Thoracic aorta endothelial cell (primary cell): Measurements from ENCODE around the gene MED4. TPM values are rescaled to one million over a fixed set of nuclear protein-coding genes. Genes with fewer than 3 reads are reported as not detected.

Experiments
- small RNA-seq: library from RNA; depleted of rRNA; stranded (forward); fragments of <200 nt; gene quantifications from one replicate; pipeline ENCODE3, GENCODE V24; 2012
- total RNA-seq: library from RNA; depleted of rRNA; stranded (reverse); fragments of >200 nt; gene quantifications from 2 replicates; pipeline ENCODE4 v1.2.3, GENCODE V29; 2012

MED4 gene, protein sequence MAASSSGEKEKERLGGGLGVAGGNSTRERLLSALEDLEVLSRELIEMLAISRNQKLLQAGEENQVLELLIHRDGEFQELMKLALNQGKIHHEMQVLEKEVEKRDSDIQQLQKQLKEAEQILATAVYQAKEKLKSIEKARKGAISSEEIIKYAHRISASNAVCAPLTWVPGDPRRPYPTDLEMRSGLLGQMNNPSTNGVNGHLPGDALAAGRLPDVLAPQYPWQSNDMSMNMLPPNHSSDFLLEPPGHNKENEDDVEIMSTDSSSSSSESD
- total RNA-seq = 31.7 and 34.3 TPM in 2 replicates

DNA sequence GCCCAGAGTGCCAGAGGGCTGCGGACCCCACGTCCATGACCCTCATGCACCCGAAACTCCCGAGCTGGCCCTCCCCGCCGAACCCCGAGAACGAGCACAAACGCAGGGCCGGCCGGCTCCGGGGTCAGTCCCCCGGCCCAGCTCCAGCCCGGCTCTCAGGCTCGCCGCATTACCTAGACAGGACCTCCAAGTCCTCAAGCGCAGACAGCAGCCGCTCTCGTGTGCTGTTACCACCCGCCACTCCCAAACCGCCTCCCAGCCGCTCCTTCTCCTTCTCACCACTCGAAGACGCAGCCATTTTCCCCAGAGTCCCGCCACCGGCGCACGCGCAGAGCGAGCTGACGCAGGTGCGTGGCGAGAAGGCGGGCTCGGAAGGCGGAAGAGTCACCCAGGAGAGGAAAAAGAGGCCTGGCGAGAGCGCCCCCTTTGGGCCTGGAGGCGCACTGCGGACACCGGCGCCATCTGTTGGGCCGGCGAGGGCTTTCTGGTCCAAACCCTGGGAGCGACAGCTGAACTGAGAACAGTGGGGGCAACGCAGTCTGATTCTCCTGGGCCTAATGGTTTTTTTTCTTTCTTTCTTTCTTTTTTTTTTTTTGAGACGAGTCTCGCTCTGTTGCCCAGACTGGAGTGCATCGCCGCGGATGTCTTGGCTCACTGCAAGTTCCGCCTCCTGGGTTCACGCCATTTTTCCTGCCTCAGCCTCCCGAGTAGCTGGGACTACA is at the start of gene MED4:
TSS of gene MED4 (minus strand) at position 324 of the 722 bp plus-strand sequence. CDS start at position 298, 26 bp downstream.

DNA sequence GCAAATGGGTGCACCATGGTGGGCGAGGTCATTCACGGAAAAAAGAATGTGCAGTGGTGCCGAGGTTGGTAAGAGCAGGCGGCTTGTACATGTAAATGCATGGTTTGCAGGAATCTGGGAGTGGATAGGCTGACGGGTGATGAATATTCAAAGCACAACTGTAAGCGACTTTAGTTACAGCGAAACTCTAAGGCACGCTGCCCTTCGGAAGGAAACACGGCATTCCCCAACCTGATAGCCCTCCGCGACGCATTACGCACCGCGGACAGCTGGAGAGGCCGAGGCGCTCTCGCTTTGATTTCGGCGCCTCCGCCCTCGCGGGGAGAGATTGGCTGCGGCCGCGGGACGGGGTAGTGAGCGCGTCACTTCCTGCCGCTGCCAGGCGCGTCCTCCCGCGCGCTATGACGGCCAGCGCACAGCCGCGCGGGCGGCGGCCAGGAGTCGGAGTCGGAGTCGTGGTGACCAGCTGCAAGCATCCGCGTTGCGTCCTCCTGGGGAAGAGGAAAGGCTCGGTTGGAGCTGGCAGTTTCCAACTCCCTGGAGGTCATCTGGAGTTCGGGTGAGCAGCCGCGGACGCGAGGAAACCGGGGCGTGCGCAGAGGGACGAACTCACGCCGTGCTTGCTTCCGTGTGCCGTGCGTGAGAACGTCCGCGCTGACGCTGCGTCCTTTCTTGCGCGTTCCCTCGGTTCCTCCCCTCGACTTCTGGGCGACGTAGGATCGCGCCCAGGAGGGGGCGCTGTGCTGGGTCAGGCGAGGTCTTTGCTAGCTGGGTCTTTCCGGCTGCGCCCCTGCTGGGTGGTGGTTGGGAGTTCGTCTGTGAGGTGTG is 57.3 kb downstream of the MED4 start, which contains the start of gene NUDT15:
TSS of gene NUDT15 (plus strand) at position 381 of the 828 bp plus-strand sequence. CDS start at position 402, 21 bp downstream.

Small RNA genes within 50 kb of the gene (small RNA-seq; reads per million reads assigned to genes)
- not detected for gene POLR2KP2

Other genes with a start within 250 kb of the MED4 start
- 53.6 and 57.9 TPM in 2 replicates for gene SUCLA2, start 93.8 kb downstream of the MED4 start, total RNA-seq
- 31.6 and 41.4 TPM in 2 replicates for gene NUDT15, start 57.4 kb downstream of the MED4 start, total RNA-seq
- gene ITM2B, start 138.1 kb upstream of the MED4 start, total RNA-seq = 239 and 311 TPM in 2 replicates
- 71.9 and 73.1 TPM in 2 replicates for gene RB1, start 208.6 kb upstream of the MED4 start, total RNA-seq